Cardiac fibroblast (primary cell): ENCODE measurements around the gene MROH8.

Experiments used
- DNase-seq, 2 donors: peaks; one replicate each; pipeline versions ENCODE4 v3.0.0 to v3.0.0-alpha.2; 2010; ENCODE audit warnings: low read depth in 2 of 2
- H3K4me3 ChIP-seq, 2 donors: replicated peaks in 1 of 2; 1 replicate in 1 of 2; 2 replicates in 1 of 2; pipeline ENCODE4 v1.5.1; 2011; ENCODE audit warnings: low read depth in 2 of 2, low read length in 2 of 2, mild to moderate bottlenecking in 2 of 2, moderate library complexity in 1 of 2
- CTCF ChIP-seq: IDR thresholded peaks from one replicate; pipeline ENCODE4 v1.5.1; 2011; ENCODE audit warnings: low read depth, mild to moderate bottlenecking, low read length, inconsistent platforms

Gene MROH8

GRCh38 chr20:37096415-37097041 is 82.8 kb downstream of the MROH8 start:
- H3K4me3 ChIP-seq = no peak overlapping the region
- DNase-seq = peak in 1 of 2 donors; percentile 2
- no peak for TF ChIP-seq CTCF

DNA sequence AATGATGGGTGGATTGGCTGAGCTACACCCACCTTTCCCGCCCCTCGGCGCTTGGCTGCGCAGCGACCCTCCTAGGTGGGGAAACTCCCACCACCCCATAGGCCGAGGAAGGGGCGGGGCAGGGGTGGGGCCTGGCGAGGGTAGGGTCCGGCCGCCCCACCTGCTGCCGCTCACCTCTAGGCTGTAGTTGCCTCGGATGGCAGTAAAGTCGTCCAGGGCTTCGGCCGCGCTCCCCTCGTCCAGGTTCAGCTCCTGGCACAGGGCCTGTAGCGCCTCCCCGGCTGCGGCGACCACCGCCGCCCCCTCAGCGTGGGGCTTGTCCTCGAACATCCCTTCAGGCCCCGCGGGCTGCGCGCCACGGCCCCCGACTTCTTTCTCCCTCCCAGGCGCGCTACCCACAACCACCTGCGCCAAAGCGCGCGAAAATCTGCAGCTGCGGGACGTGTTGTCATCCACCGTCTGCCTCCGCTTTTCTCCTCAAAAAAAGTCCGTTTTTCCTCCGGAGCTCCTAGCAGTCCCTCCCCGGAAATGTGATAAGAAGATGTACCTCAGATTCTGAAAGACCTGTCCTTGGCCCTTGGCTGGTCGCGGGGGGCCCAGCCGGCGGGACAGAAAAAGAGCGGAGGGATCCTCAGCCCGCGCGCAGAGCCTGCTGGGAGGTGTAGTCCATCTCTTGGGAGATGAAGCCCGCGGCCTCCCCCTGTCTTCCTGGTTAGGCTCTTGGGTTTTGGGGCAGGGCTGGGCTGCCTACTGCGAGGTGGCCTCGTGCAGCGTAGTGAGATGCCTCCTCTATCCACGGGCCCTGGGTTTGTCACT is 83.5 kb downstream of the MROH8 start, which contains the start of gene RBL1:
RBL1 (minus strand) TSS at position 399 of the 816 bp plus-strand sequence; CDS start at position 330, 69 bp downstream.
- H3K4me3 ChIP-seq = peak within 1 kb of the TSS; percentile 84 to 87
- peak; percentile 44 for TF ChIP-seq CTCF
- peak; percentile 85 to 91 for DNase-seq

DNA sequence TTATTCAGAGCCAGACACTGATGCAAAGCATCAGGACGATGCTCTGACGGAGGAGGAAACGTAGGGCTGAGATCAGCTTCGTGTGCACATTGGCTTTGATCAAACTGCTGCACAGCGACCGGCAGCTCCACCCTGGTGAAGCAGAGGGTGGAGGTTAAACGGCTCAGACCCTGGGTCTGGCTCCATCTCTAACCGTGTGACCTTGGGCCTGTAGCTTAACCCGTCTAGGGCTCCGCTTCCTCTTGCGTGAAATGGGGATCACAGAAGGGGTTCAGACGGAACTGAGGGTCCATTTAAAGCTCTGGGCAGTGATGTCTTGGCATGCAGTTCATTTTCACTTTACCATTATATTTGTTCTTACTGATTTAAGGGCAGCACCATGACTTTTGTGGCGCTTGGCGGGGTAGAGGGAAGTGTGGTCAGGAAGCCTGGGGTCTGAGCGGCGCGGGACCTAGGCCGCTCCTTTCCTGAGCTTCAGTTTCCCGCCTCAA is 84.2 kb downstream of the MROH8 start:
- peak; percentile 3 to 16 for DNase-seq
- peak overlapping the region; percentile 84 to 87 for H3K4me3 ChIP-seq
- no peak for TF ChIP-seq CTCF

DNA sequence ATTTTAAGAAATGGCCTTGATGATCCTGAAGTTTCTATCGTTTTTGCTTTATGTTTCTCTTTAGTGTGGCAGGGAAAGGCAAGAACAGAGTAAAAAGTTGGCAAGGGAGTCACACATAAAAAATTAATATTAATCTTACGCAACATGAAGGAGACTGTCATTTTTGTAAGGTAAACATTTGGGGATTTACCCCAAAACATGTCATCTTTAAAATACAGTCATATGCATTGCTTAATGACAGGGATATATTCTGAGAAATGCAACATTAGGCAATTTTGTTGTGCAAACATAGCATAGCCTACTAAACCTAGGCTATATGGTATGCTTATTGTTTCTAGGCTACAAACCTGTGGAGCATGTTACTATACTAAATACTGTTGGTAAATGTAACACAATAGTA is 88.9 kb downstream of the MROH8 start:
- no peak for TF ChIP-seq CTCF
- no peak overlapping the region for H3K4me3 ChIP-seq
- DNase-seq = peak in 1 of 2 donors; percentile 9

- TF ChIP-seq CTCF = peak; percentile 29
- H3K4me3 ChIP-seq = no peak overlapping the region
- DNase-seq = peak in 1 of 2 donors; percentile 25
Observed at GRCh38 chr20:37081717-37082289, 97.5 kb downstream of the MROH8 start.

GRCh38 chr20:37077009-37077408 is 102.3 kb downstream of the MROH8 start:
- no peak for DNase-seq
- TF ChIP-seq CTCF = no peak
- H3K4me3 ChIP-seq = no peak overlapping the region
